GM23338 (cell line): ENCODE results near the gene IRF8. TPM values are rescaled to one million over a fixed set of nuclear protein-coding genes. Genes with fewer than 3 reads are reported as not detected.

ENCODE experiments used
- ATAC-seq: fragments of 200-7000 bp; cut with Tn5 transposase; 3 replicates; pipeline ENCODE4 v1.9.1; 2020
- DNase-seq: peaks from one replicate; pipeline ENCODE4 v3.0.0-alpha.2; 2015; ENCODE audit warnings: low spot score
- H2AFZ ChIP-seq: fragments of 200-600 bp; sonication (generic); 2 replicates; pipeline ENCODE4 v1.8.0; 2016; ENCODE audit warnings: antibody characterized with exemption, mild to moderate bottlenecking, moderate library complexity
- H3F3A ChIP-seq: fragments of 200-600 bp; sonication (generic); replicated peaks from 2 replicates; pipeline ENCODE4 v1.8.0; 2017; ENCODE audit warnings: antibody characterized with exemption, mixed run types, low read depth
- H3K27ac ChIP-seq: fragments of 200-600 bp; sonication (generic); 2 replicates; pipeline ENCODE4 v1.6.1; 2016; ENCODE audit warnings: low read depth
- H3K27me3 ChIP-seq: fragments of 200-600 bp; sonication (generic); 2 replicates; pipeline ENCODE4 v1.8.0; 2016; ENCODE audit warnings: mild to moderate bottlenecking, mixed run types, moderate library complexity; ENCODE audit not compliant: insufficient read depth
- H3K36me3 ChIP-seq: fragments of 200-600 bp; sonication (generic); 2 replicates; pipeline ENCODE4 v1.8.0; 2016; ENCODE audit warnings: mild to moderate bottlenecking; ENCODE audit not compliant: insufficient read depth
- H3K4me1 ChIP-seq: fragments of 200-600 bp; sonication (generic); 2 replicates; pipeline ENCODE4 v1.8.0; 2016; ENCODE audit warnings: mild to moderate bottlenecking, moderate library complexity; ENCODE audit not compliant: insufficient read depth
- H3K4me2 ChIP-seq: fragments of 200-600 bp; sonication (generic); 2 replicates; pipeline ENCODE4 v1.7.1; 2017; ENCODE audit warnings: mixed run types
- H3K4me3 ChIP-seq: fragments of 200-600 bp; sonication (generic); 2 replicates; pipeline ENCODE4 v1.6.1; 2016; ENCODE audit warnings: mixed run types
- H3K79me2 ChIP-seq: fragments of 200-600 bp; sonication (generic); replicated peaks from 2 replicates; pipeline ENCODE4 v1.8.0; 2017; ENCODE audit warnings: mild to moderate bottlenecking; ENCODE audit not compliant: insufficient read depth
- H3K9me2 ChIP-seq: fragments of 200-600 bp; sonication (generic); 2 replicates; pipeline ENCODE4 v1.8.0; 2017; ENCODE audit not compliant: insufficient read depth
- H4K20me1 ChIP-seq: fragments of 200-600 bp; sonication (generic); replicated peaks from 2 replicates; pipeline ENCODE4 v1.8.0; 2017; ENCODE audit warnings: mild to moderate bottlenecking; ENCODE audit not compliant: insufficient read depth
- H3K27ac Mint-ChIP-seq: 2 replicates; pipeline ENCODE4 v1.8.0; 2020; ENCODE audit warnings: inconsistent platforms, mild to moderate bottlenecking, moderate library complexity, mixed read lengths
- H3K27me3 Mint-ChIP-seq: 3 replicates; pipeline ENCODE4 v1.8.0; 2022; ENCODE audit warnings: low read depth, mild to moderate bottlenecking, moderate library complexity, mixed read lengths, inconsistent platforms; ENCODE audit not compliant: insufficient read depth, poor library complexity
- H3K36me3 Mint-ChIP-seq: 3 replicates; pipeline ENCODE4 v1.8.0; 2021; ENCODE audit warnings: low read depth, mild to moderate bottlenecking, inconsistent platforms, moderate library complexity, mixed read lengths
- H3K4me1 Mint-ChIP-seq: 3 replicates; pipeline ENCODE4 v1.8.0; 2020; ENCODE audit warnings: mild to moderate bottlenecking, inconsistent platforms, mixed read lengths
- H3K4me3 Mint-ChIP-seq: 3 replicates; pipeline ENCODE4 v1.8.0; 2021; ENCODE audit warnings: moderate library complexity, mild to moderate bottlenecking, inconsistent platforms, mixed read lengths
- H3K9me3 Mint-ChIP-seq: 3 replicates; pipeline ENCODE4 v1.8.0; 2020; ENCODE audit warnings: moderate library complexity, mild to moderate bottlenecking, inconsistent platforms, mixed read lengths
- CREB1 ChIP-seq: fragments of 250-450 bp; sonication (Bioruptor Pico); IDR thresholded peaks from 2 replicates; pipeline ENCODE4 v1.5.0; 2020; ENCODE audit warnings: low read depth, mild to moderate bottlenecking, moderate library complexity
- EZH2 ChIP-seq: fragments of 200-600 bp; sonication (generic); IDR thresholded peaks from one replicate; pipeline ENCODE4 v1.8.0; 2017; ENCODE audit warnings: antibody characterized with exemption, mild to moderate bottlenecking, low read depth; ENCODE audit not compliant: unreplicated experiment
- EZH2phosphoT487 ChIP-seq: fragments of 200-600 bp; sonication (generic); IDR thresholded peaks from one replicate; pipeline ENCODE4 v1.8.1; 2018; ENCODE audit warnings: antibody characterized with exemption; ENCODE audit not compliant: unreplicated experiment
- NANOG ChIP-seq: IDR thresholded peaks from 2 replicates; pipeline ENCODE4 v1.6.1; 2016; ENCODE audit warnings: antibody characterized with exemption, borderline replicate concordance
- STAT1 ChIP-seq: IDR thresholded peaks from one replicate; pipeline ENCODE4 v1.6.1; 2016; ENCODE audit warnings: antibody characterized with exemption; ENCODE audit not compliant: unreplicated experiment
- ZNF114 ChIP-seq: fragments of 250-450 bp; sonication (Bioruptor Pico); IDR thresholded peaks from 2 replicates; pipeline ENCODE4 v1.5.0; 2020; ENCODE audit warnings: mild to moderate bottlenecking, moderate library complexity
- polyA plus RNA-seq: library from polyadenylated mRNA; unstranded; fragments of >200 nt; fragmentation: Nextera tagmentation; extraction: Ambion mirVana; gene quantifications from 2 replicates; pipeline ENCODE4 v1.2.1, GENCODE V29; 2016
- total RNA-seq: library from RNA; depleted of rRNA; stranded (reverse); fragments of >200 nt; shearing (Covaris generic); gene quantifications from 2 replicates; pipeline ENCODE4 v1.2.3, GENCODE V29; 2014
- TF ChIP-seq, protein P1 (sequence below): fragments of 250-450 bp; sonication (Bioruptor Pico); IDR thresholded peaks from 2 replicates; pipeline ENCODE4 v1.5.0; 2020; ENCODE audit warnings: mild to moderate bottlenecking, moderate library complexity
- TF ChIP-seq, protein P2 (sequence below): IDR thresholded peaks from one replicate; pipeline ENCODE4 v1.6.1; 2018; ENCODE audit warnings: antibody characterized with exemption; ENCODE audit not compliant: unreplicated experiment

Gene IRF8
- total and polyA plus RNA-seq, 2 experiments from 2014 or later: 0.47 to 2.8 TPM

DNA sequence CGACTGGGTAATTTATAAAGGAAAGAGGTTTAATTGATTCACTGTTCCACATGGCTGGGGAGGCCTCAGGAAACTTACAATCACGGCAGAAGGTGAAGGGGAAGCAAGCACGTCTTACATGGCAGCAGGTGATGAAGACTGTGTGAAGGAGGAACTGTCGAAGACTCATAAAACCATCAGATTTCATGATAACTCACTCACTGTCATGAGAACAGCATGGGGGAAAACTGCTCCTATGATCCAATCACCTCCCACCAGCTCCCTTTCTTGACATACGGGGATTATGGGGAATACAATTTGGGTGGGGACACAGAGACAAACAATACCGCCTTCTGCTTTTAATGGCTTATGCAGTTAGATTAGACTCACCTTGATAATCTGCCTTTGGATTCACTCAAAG lies 19.4 kb upstream of the IRF8 start (continued):
- TF ChIP-seq, protein P1, sequence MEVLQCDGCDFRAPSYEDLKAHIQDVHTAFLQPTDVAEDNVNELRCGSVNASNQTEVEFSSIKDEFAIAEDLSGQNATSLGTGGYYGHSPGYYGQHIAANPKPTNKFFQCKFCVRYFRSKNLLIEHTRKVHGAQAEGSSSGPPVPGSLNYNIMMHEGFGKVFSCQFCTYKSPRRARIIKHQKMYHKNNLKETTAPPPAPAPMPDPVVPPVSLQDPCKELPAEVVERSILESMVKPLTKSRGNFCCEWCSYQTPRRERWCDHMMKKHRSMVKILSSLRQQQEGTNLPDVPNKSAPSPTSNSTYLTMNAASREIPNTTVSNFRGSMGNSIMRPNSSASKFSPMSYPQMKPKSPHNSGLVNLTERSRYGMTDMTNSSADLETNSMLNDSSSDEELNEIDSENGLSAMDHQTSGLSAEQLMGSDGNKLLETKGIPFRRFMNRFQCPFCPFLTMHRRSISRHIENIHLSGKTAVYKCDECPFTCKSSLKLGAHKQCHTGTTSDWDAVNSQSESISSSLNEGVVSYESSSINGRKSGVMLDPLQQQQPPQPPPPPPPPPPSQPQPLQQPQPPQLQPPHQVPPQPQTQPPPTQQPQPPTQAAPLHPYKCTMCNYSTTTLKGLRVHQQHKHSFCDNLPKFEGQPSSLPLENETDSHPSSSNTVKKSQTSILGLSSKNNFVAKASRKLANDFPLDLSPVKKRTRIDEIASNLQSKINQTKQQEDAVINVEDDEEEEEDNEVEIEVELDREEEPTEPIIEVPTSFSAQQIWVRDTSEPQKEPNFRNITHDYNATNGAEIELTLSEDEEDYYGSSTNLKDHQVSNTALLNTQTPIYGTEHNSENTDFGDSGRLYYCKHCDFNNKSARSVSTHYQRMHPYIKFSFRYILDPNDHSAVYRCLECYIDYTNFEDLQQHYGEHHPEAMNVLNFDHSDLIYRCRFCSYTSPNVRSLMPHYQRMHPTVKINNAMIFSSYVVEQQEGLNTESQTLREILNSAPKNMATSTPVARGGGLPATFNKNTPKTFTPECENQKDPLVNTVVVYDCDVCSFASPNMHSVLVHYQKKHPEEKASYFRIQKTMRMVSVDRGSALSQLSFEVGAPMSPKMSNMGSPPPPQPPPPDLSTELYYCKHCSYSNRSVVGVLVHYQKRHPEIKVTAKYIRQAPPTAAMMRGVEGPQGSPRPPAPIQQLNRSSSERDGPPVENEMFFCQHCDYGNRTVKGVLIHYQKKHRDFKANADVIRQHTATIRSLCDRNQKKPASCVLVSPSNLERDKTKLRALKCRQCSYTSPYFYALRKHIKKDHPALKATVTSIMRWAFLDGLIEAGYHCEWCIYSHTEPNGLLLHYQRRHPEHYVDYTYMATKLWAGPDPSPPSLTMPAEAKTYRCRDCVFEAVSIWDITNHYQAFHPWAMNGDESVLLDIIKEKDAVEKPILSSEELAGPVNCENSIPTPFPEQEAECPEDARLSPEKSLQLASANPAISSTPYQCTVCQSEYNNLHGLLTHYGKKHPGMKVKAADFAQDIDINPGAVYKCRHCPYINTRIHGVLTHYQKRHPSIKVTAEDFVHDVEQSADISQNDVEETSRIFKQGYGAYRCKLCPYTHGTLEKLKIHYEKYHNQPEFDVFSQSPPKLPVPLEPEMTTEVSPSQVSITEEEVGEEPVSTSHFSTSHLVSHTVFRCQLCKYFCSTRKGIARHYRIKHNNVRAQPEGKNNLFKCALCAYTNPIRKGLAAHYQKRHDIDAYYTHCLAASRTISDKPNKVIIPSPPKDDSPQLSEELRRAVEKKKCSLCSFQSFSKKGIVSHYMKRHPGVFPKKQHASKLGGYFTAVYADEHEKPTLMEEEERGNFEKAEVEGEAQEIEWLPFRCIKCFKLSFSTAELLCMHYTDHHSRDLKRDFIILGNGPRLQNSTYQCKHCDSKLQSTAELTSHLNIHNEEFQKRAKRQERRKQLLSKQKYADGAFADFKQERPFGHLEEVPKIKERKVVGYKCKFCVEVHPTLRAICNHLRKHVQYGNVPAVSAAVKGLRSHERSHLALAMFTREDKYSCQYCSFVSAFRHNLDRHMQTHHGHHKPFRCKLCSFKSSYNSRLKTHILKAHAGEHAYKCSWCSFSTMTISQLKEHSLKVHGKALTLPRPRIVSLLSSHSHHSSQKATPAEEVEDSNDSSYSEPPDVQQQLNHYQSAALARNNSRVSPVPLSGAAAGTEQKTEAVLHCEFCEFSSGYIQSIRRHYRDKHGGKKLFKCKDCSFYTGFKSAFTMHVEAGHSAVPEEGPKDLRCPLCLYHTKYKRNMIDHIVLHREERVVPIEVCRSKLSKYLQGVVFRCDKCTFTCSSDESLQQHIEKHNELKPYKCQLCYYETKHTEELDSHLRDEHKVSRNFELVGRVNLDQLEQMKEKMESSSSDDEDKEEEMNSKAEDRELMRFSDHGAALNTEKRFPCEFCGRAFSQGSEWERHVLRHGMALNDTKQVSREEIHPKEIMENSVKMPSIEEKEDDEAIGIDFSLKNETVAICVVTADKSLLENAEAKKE (CRISPR knock-in tag): no peak
- TF ChIP-seq CREB1 (CRISPR knock-in tag) (no peak), EZH2phosphoT487 (no peak), NANOG (no peak)

DNA sequence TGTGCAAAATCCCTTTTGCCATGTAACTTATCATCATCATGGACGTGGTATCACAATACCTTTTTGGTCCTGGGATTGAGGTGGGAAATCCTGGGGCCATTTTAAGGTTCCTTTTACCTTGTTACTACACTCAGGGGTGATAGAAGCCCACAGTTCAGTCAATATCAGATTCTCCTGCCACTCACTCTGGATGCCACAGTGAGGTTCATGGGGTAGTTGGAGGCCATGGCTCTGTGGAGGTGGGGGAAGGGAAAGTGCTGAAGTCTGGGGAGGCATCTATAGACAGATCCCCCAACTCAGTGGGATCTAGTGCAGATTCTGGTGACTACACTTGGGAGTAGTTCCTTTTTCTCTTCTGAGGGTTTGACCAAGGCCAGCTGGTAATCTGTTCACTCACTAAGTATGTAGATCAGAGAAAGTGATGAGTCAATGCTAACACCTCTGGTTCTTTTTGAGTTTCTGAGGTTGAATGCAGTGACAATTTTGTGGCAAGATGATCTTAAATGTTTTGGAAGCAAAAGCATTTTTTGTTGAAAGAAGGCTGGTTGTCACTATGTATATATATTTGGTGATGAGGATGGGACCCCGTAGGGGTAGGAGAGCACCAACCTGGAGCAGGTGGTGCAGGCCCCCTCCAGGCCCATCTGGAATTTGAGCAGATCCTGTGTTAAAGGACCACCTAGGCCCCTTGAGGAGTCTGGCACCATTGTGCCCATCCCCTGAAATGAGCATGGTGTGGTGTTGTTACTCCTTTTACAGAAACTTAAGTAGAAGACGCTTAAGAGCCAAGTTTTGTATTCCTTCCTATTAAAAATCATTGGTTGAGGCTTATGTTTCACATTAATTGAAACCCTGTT lies 18.8 kb upstream of the IRF8 start:
- H3K4me2 ChIP-seq: no peak overlapping the region
- no peaks in the 10 kb centered on the region for H3K79me2 ChIP-seq
- no peak overlapping the region for H3K27ac ChIP-seq
- no peak overlapping the region for H2AFZ ChIP-seq
- no peak for ATAC-seq
- H3K4me1 ChIP-seq: no peaks in the 10 kb centered on the region
- DNase-seq: no peak
- no peaks in the 10 kb centered on the region; the same call in 2 of the 3 replicates for H3K9me3 Mint-ChIP-seq
- H3K36me3 Mint-ChIP-seq: no peaks in the 10 kb centered on the region
- no peaks in the 10 kb centered on the region for H4K20me1 ChIP-seq
- no peaks in the 10 kb centered on the region for H3K36me3 ChIP-seq
- peaks cover 8% of the 10 kb centered on the region for H3K27me3 Mint-ChIP-seq
- H3F3A ChIP-seq: no peaks in the 10 kb centered on the region
- H3K4me1 Mint-ChIP-seq: no peaks in the 10 kb centered on the region
- no peak overlapping the region for H3K4me3 Mint-ChIP-seq
- no peaks in the 10 kb centered on the region for H3K9me2 ChIP-seq
- no peak overlapping the region for H3K4me3 ChIP-seq
- no peak overlapping the region for H3K27ac Mint-ChIP-seq
- no peaks in the 10 kb centered on the region for H3K27me3 ChIP-seq
- no peak for TF ChIP-seq EZH2phosphoT487
- no peak for TF ChIP-seq ZNF114 (CRISPR knock-in tag)
- no peak for TF ChIP-seq EZH2
- TF ChIP-seq, protein P2, sequence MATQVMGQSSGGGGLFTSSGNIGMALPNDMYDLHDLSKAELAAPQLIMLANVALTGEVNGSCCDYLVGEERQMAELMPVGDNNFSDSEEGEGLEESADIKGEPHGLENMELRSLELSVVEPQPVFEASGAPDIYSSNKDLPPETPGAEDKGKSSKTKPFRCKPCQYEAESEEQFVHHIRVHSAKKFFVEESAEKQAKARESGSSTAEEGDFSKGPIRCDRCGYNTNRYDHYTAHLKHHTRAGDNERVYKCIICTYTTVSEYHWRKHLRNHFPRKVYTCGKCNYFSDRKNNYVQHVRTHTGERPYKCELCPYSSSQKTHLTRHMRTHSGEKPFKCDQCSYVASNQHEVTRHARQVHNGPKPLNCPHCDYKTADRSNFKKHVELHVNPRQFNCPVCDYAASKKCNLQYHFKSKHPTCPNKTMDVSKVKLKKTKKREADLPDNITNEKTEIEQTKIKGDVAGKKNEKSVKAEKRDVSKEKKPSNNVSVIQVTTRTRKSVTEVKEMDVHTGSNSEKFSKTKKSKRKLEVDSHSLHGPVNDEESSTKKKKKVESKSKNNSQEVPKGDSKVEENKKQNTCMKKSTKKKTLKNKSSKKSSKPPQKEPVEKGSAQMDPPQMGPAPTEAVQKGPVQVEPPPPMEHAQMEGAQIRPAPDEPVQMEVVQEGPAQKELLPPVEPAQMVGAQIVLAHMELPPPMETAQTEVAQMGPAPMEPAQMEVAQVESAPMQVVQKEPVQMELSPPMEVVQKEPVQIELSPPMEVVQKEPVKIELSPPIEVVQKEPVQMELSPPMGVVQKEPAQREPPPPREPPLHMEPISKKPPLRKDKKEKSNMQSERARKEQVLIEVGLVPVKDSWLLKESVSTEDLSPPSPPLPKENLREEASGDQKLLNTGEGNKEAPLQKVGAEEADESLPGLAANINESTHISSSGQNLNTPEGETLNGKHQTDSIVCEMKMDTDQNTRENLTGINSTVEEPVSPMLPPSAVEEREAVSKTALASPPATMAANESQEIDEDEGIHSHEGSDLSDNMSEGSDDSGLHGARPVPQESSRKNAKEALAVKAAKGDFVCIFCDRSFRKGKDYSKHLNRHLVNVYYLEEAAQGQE: no peak
- TF ChIP-seq STAT1: no peak
- no peak for TF ChIP-seq CREB1 (CRISPR knock-in tag)
